Occipital lobe (tissue), 2 donors: ENCODE measurements around the gene JAK1. TPM values are rescaled to one million over a fixed set of nuclear protein-coding genes. Genes with fewer than 3 reads are reported as not detected.
"Not testable (repeated sequence)": the region's sequence is repeated elsewhere in the genome, so short reads cannot be mapped to it uniquely, and the experiment has no call there.

Source experiments
- DNase-seq: peaks from one replicate; lab custom pipeline; 2025; lab: John Stamatoyannopoulos, UW
- total RNA-seq: library from RNA; depleted of rRNA; stranded (reverse); fragments of >200 nt; gene quantifications from one replicate; pipeline ENCODE4 v1.2.3, GENCODE V29; 2014

Gene JAK1
- total RNA-seq, 1 donor from 2014 or later = 56.0 TPM

DNA sequence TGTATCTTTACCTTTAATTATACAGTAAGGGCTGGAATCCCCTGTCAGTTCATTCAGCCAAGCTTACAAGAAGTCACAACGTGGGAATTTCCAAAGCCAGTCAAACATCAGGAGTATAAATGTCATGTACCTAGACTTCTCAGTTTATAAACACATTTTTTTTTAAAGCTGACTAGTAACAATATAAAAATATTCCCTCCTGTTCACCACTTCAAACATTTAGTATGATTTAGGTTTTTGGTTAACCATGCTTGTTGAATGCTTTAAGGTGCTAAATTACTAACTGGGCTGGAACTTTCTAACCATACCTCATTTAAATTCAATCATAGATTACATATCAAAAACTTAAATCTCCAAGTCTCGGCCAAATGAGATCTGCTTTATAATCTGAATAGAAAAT lies 44.0 kb downstream of the JAK1 start:
- no peak for DNase-seq

DNA sequence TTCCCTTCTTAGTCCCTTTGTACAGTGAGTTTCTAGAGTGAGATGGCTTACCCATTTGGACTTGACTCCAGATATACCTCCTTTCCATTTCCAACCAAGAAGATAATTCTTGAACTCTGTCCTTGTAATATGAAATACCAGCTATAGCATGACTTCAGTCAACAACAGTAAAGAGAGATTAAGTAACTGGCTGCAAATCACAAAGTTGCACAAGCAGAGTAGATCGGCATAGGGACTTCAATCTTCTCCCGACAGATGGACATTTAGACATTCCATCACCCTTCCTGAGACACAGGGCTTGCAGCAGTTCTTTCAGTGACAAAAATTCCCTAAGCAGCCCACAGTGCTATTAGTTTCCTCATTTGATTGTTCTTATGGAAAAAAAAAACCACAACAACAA lies 44.6 kb downstream of the JAK1 start:
- DNase-seq = no peak

GRCh38 chr1:64920941-64921589 lies 45.3 kb downstream of the JAK1 start:
- DNase-seq = no peak

DNA sequence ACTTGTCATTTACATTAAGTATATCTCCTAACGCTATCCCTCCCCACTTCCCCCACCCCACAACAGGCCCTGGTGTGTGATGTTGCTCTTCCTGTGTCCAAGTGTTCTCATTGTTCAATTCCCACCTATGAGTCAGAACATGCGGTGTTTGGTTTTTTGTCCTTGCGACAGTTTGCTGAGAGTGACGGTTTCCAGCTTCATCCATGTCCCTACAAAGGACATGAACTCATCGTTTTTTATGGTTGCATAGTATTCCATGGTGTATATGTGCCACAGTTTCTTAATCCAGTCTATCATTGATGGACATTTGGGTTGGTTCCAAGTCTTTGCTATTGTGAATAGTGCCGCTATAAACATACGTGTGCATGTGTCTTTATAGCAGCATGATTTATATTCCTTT lies 47.2 kb downstream of the JAK1 start:
- DNase-seq = not testable (repeated sequence)

DNA sequence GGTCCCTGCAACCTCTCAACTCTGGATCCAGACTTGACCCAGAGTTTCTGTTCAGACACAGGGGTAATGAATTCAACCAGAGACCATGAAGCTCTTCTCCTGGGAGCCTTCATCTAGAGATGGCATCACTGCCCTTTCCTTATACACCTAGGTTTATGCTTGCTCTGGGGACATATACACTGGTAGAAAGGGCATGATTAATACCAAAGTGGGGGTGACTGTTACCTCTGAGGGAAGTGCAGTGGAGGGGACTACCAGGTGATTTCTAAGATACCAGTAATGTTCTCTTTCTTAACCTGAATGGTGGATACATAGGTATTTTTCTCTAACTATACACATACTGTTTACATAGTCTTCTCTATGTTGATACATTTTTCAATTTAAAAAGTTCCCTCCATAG lies 48.4 kb downstream of the JAK1 start:
- no peak for DNase-seq

DNA sequence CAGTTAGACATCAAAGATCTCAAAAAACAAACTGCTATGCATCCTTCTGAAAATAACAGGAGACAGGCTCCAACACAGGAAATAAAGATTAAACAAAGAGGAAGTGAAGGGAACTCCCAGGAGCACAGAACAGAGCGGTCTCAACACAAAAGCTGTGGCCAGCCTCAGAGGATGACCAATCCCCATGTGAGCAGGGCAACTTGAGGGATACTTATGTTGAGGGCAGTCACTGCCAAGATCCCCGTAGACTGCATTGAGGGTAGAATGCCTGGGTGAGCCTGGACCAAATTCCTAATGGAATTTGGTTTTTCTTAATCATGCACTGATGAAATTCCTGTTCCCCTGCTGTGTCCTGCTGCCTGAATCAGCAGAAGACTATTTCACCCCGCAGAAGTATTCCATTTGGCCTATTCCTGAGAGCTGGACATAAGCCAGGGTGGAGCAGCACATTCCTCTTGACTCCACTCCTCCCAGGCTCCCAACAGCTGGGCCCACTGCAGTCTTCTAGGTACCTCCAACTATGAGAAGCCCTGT lies 49.0 kb downstream of the JAK1 start:
- DNase-seq = no peak

DNA sequence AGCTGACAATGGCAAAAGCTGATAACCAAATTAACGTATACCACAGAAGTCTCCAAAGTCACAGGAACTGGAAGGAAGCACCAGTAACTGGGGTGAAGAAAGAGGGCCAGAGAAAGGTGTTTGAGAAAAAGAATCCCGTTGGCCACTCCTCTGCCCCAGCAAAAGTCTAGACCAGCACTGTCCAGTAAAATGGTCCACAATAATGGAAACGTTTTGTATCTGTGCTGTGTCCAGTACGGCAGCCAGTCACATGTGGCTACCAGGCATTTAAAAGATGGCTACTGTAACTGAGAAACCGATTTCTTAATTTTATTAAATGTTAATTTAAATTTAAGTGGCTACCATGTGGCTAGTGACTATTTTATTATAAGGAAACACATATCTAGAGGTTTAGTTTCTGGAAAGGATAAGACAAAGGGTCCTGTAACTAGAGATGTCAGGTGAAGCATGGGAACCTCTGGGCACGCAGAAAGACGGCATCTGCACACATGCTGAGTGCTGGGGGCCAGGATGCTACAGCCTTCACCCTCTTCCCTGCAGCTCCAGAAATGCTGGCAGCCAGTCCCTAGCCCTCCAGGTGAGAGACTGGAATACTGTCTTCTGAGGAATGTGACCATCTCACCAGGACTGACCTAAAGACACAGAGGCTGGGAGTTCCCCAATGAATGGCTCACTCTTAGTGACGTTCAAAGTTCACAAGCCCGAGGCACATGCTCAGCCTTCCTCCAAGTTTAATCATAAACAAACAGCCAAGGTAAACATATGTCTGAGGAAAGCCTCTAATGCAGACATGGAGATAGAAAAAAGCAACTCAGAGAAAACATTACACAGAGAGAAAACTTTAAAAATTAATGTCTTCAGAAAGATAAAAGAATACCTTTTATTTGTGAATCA lies 50.7 kb downstream of the JAK1 start:
- no peak for DNase-seq

DNA sequence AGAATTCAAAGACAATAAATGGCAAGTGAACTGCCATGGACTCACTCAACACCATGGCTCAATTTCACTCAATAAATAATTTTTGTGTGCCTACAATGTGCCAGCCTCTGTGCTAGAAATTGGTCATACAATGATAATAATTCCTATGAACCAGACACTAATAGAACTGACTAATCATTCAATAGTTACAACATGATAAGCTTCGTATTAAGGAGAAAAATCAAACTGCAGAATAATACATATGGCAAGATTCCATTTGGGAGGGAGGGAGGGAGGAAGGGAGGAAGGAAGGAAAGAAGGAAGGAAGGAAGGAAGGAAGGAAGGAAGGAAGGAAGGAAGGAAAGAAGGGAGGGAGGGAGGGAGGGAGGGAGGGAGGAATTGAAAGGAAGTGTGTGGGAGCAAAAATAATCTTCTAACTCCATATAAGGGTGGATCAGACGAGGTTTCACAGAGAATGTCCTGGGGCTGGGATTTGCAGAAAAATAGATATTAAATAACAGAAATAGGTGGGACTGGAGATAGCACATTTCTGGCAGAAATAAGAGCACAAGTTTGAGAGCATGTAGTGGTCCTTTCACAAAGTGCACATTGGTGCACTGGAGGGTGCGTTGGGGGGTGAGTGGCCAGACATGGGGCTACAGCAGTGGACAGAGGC lies 52.9 kb downstream of the JAK1 start:
- DNase-seq = no peak

GRCh38 chr1:64912191-64912590 lies 54.2 kb downstream of the JAK1 start:
- DNase-seq = no peak

- DNase-seq = no peak
Measured at GRCh38 chr1:64911326-64911725, 55.0 kb downstream of the JAK1 start.

- no peak for DNase-seq
Measured at GRCh38 chr1:64909031-64909430, 57.3 kb downstream of the JAK1 start.

GRCh38 chr1:64908575-64908974 lies 57.8 kb downstream of the JAK1 start:
- DNase-seq = no peak

DNA sequence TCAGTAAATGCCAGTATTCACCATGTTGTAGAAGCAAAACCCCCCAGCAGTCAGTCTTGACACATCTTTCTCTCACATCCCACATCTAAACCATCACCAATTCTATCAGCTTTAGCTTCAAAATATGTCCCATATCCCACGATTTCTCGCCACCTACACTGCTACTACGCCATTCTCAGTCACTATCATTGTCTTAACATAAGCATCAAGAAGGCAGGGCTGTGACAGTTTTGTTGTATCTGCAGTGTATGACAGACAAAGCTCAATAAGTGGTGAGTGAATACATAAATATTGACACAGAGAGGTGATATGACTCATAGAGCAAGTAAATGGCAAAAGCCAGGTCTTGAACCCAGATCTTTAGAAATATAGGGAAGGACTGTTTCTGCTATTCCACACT lies 59.9 kb downstream of the JAK1 start:
- no peak for DNase-seq

DNA sequence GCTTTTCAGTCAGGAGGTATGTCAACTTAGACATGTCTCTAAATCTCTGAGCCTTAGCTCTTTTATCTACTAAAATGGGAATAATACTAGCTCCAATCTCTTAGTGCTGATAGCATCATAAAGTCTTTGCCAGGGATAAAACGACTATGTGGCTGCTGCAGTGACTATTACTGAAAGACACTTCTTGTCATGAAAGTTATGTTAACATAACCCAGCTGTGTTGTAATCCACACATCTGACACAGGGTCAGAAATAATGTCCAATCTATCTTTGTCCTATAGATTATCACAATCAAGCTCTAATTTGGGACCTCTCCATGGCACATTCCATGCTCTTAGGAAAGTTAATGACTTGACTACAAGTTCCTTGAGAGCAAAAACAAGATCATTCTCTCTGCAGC lies 62.8 kb downstream of the JAK1 start:
- DNase-seq = no peak

DNA sequence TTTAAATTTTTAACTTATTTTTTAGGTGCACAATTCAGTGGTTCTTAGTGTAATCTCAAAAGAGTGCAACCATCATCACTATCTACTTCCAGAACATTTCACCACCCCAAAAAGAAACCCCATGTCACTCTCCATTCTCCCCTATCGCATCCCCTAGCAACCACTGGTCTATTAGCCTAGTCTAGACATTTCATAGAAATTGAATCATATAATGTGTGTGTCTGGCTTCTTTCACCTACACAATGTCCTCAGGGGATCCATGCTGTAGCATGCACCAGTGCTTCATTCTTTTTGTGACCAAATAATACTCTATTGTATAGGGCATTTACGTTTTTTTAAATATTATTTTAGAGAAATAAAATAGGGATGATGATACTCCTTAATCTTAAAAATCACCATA lies 64.7 kb downstream of the JAK1 start:
- no peak for DNase-seq

- no peak for DNase-seq
Measured at GRCh38 chr1:64900916-64901315, 65.4 kb downstream of the JAK1 start.

- DNase-seq = peak; percentile 51
Measured at GRCh38 chr1:64898107-64898861, 68.1 kb downstream of the JAK1 start.

DNA sequence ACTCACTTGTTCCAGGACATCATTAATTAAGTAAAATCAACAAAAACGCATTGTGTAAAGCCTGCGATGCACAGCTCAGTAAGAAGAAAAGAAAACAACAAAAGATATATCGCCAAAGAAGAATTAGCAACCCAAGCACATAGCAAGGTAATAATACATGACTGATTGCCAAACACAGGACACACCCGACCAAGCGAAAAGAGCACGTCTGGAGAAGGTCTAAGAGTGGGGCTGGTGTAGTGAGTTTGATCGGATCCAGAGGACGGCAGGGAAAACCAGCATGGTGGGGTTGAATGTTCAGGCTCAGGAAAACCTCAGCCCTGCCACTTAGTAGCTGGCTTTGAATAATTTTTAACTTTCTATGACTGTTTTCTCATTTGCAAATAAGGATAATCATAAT lies 69.8 kb downstream of the JAK1 start:
- DNase-seq = no peak

GRCh38 chr1:64895500-64895899 lies 70.8 kb downstream of the JAK1 start:
- DNase-seq = no peak

- DNase-seq = no peak
Measured at GRCh38 chr1:64894438-64895196, 71.7 kb downstream of the JAK1 start.

GRCh38 chr1:64893921-64894320 lies 72.4 kb downstream of the JAK1 start:
- no peak for DNase-seq
